Osteoblast (primary cell): Measurements from ENCODE around the gene CDRT15. TPM values are rescaled to one million over a fixed set of nuclear protein-coding genes. Genes with fewer than 3 reads are reported as not detected.

Experiments used
- DNase-seq: peaks from one replicate; pipeline ENCODE4 v3.0.0; 2011; ENCODE audit warnings: low spot score, mixed read lengths; ENCODE audit not compliant: insufficient read length; ENCODE audit errors: missing footprints
- H2AFZ ChIP-seq: 2 replicates; pipeline ENCODE4 v1.6.0; 2011; ENCODE audit warnings: mild to moderate bottlenecking, low read length
- H3K27ac ChIP-seq: 2 replicates; pipeline ENCODE4 v1.5.1; 2011; ENCODE audit warnings: mild to moderate bottlenecking, low read depth, low read length, moderate library complexity
- H3K27me3 ChIP-seq: 2 replicates; pipeline ENCODE4 v1.6.0; 2012; ENCODE audit warnings: mild to moderate bottlenecking, control low read depth, inconsistent platforms, low read length, moderate library complexity; ENCODE audit not compliant: insufficient read depth
- H3K36me3 ChIP-seq: 2 replicates; pipeline ENCODE4 v1.5.1; 2011; ENCODE audit warnings: mild to moderate bottlenecking, low read length, control low read depth, moderate library complexity; ENCODE audit not compliant: insufficient read depth
- H3K4me1 ChIP-seq: 2 replicates; pipeline ENCODE4 v1.5.1; 2011; ENCODE audit warnings: mild to moderate bottlenecking, low read length, control low read depth, moderate library complexity; ENCODE audit not compliant: insufficient read depth
- H3K4me2 ChIP-seq: 2 replicates; pipeline ENCODE4 v1.6.0; 2011; ENCODE audit warnings: mild to moderate bottlenecking, low read length; ENCODE audit not compliant: insufficient read depth
- H3K4me3 ChIP-seq: fragments of 200-600 bp; sonication (generic); 3 replicates; pipeline ENCODE4 v1.5.1; 2012; ENCODE audit warnings: mild to moderate bottlenecking, low read length, inconsistent platforms; ENCODE audit not compliant: insufficient read depth
- H3K79me2 ChIP-seq: 2 replicates; pipeline ENCODE4 v1.6.0; 2012; ENCODE audit warnings: mild to moderate bottlenecking, low read length, control low read depth, inconsistent platforms; ENCODE audit not compliant: insufficient read depth
- H3K9me3 ChIP-seq: 2 replicates; pipeline ENCODE4 v1.5.1; 2011; ENCODE audit warnings: low read depth, low read length, control low read depth
- H4K20me1 ChIP-seq: 2 replicates; pipeline ENCODE4 v1.6.0; 2012; ENCODE audit warnings: mild to moderate bottlenecking, low read length, control low read depth; ENCODE audit not compliant: insufficient read depth
- CTCF ChIP-seq: IDR thresholded peaks from 2 replicates; pipeline ENCODE4 v1.5.1; 2011; ENCODE audit warnings: mild to moderate bottlenecking, low read depth, low read length, moderate library complexity; ENCODE audit errors: extremely low read depth
- total RNA-seq: library from RNA; depleted of rRNA; stranded (reverse); fragments of >200 nt; gene quantifications from 2 replicates; pipeline ENCODE4 v1.2.3, GENCODE V29; 2012

CDRT15 gene
- total RNA-seq, 1 donor, result not detected

DNA sequence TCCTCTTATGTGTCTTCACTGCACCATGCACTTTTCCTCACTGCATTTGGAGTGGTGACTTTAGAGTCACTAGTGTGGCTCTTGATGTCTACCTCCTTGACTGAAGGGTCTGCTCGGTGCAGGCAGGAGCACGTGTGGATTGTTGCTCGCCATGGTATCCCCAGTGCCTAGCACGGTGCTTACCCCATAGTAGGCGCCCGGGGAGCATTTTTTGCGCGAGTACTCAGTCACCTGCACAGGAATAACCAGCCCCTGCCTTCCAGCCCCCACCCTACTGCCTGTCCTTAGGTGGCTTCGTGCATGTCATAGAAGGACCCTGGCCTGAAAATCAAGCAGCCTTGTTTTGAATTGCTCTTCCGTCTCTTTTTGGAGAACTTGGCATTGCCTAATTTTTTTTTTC is 31.3 kb downstream of the CDRT15 start:
- Histone ChIP-seq H3K27ac (no peak overlapping the region), H4K20me1 (peaks cover 3% of the 10 kb centered on the region), H3K4me2 (no peak overlapping the region), H2AFZ (no peak overlapping the region), H3K27me3 (no peaks in the 10 kb centered on the region), H3K4me3 (no peak overlapping the region), H3K36me3 (no peaks in the 10 kb centered on the region), H3K9me3 (no peaks in the 10 kb centered on the region), H3K79me2 (no peaks in the 10 kb centered on the region), H3K4me1 (no peaks in the 10 kb centered on the region)
- no peak for DNase-seq
- TF ChIP-seq CTCF, result no peak

DNA sequence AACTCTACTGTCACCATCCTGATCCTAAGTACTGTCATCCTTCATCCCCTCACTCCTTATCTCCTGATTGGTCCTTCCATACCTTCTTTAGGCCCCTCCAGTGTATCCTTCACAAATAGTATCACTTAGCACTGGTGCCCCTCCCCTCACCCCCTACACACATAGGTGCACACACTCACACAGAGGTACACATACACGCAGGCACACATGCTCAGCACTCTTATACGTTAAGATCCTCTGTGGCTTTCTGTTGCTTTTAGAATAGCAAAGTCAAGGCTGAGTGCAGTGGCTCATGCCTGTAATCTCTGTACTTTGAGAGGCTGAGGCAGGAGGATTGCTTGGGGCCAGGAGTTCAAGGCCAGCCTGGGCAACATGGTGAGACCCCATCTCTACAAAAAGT is 32.1 kb downstream of the CDRT15 start:
- no peak overlapping the region for H2AFZ ChIP-seq
- no peak for DNase-seq
- no peaks in the 10 kb centered on the region for H3K9me3 ChIP-seq
- H3K27ac ChIP-seq, result no peak overlapping the region
- H4K20me1 ChIP-seq, result peaks cover 3% of the 10 kb centered on the region
- H3K27me3 ChIP-seq, result no peaks in the 10 kb centered on the region
- no peaks in the 10 kb centered on the region for H3K4me1 ChIP-seq
- no peak overlapping the region for H3K4me2 ChIP-seq
- no peak overlapping the region for H3K4me3 ChIP-seq
- H3K36me3 ChIP-seq, result no peaks in the 10 kb centered on the region
- TF ChIP-seq CTCF, result no peak
- no peaks in the 10 kb centered on the region for H3K79me2 ChIP-seq

DNA sequence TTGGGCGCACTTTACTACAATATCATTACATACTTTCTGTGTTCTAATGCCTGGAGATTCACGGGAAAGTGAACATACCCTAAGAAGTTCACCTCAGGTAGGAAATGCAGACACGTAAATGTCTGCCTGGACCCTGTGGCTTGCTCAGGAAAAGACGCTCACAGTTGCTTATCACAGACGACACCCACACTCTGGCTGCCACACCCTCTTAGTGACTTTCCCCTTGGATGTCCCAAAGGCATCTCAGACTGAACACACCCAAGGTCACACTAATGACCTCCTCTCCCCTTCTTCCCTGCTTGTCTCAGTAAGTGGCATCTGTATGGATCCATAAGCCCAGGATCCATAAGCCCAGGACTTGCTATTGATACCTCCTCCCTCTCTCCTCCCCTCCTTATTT is 32.6 kb downstream of the CDRT15 start:
- DNase-seq, result no peak
- Histone ChIP-seq H3K4me1 (no peaks in the 10 kb centered on the region), H3K27me3 (no peaks in the 10 kb centered on the region), H4K20me1 (peaks cover 3% of the 10 kb centered on the region), H3K27ac (no peak overlapping the region), H3K4me2 (no peak overlapping the region), H2AFZ (no peak overlapping the region), H3K36me3 (no peaks in the 10 kb centered on the region), H3K4me3 (no peak overlapping the region), H3K79me2 (no peaks in the 10 kb centered on the region), H3K9me3 (no peaks in the 10 kb centered on the region)
- TF ChIP-seq CTCF, result no peak

DNA sequence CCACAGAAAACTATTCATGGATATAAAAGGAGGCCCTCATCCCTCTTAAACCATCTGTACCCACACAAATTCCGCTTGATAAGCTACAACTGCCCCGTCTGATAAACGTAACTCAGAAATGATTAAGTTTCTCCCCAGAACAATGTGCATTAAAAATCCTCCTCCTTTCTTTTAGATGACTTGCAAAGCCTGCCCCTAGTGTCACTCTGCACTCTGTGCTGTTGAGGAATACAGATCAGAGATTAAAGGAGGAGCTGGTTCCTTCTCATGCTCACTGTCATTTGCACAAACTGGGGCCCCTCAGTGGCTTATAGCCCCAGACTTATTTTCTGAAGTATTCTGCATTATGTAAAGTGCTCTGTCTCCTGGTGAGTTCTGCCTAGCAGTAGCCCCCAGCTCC is 33.3 kb downstream of the CDRT15 start:
- no peak overlapping the region for H2AFZ ChIP-seq
- no peaks in the 10 kb centered on the region for H3K9me3 ChIP-seq
- DNase-seq, result no peak
- H4K20me1 ChIP-seq, result peaks cover 3% of the 10 kb centered on the region
- no peak overlapping the region for H3K27ac ChIP-seq
- H3K79me2 ChIP-seq, result no peaks in the 10 kb centered on the region
- H3K4me3 ChIP-seq, result no peak overlapping the region
- H3K36me3 ChIP-seq, result no peaks in the 10 kb centered on the region
- TF ChIP-seq CTCF, result peak; percentile 39
- no peaks in the 10 kb centered on the region for H3K27me3 ChIP-seq
- H3K4me1 ChIP-seq, result no peaks in the 10 kb centered on the region
- no peak overlapping the region for H3K4me2 ChIP-seq
